Activated T-helper 1 cell treated with anti-CD3 and anti-CD28 coated beads, Interleukin-2, amount 50 U/mL, for 16 hours (primary cell): ENCODE results near the gene MYO7A.
A peak's percentile ranks its signal among the peaks of the same experiment; 100 is the strongest.

ENCODE experiments used
- DNase-seq, 2 donors: peaks; one replicate each; pipeline ENCODE4 v3.0.0-alpha.2; 2020; ENCODE audit warnings: low read depth in 1 of 2, low spot score in 1 of 2

Gene MYO7A

GRCh38 chr11:77127920-77128691 is at the start of gene MYO7A:
MYO7A (plus strand) TSS chr11:77128246; CDS start chr11:77130635, 2,389 bp downstream.
- no peak for DNase-seq

GRCh38 chr11:77079666-77080065 is 48.4 kb upstream of the MYO7A start:
- DNase-seq = no peak

DNA sequence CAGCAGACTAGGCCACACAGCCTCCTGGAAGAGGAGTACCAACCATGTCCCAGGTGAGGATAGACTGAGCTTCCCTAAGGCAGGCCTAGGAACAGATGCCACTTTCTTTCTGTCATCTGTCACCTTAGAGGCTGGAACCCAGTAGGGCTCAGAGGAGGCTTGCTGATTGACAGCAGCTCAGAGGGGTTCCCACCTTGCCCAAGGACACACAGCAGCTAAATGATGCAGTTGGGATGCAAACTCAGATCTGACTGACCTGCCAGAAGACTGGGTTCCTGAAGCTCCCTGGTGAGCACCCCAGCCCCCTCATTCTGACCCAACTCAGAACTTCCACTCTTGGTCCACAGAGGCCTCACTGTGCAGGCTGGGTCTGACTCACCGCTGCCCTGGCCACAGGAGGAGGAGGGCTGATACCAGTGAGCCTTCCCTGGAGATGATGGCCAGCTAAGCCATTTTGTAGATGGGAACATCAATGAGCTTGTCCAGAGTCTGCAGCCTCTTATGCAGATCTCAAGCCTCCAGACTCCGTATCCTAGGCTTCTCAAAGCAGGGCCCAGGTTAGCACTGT is 47.3 kb upstream of the MYO7A start:
- DNase-seq = no peak

DNA sequence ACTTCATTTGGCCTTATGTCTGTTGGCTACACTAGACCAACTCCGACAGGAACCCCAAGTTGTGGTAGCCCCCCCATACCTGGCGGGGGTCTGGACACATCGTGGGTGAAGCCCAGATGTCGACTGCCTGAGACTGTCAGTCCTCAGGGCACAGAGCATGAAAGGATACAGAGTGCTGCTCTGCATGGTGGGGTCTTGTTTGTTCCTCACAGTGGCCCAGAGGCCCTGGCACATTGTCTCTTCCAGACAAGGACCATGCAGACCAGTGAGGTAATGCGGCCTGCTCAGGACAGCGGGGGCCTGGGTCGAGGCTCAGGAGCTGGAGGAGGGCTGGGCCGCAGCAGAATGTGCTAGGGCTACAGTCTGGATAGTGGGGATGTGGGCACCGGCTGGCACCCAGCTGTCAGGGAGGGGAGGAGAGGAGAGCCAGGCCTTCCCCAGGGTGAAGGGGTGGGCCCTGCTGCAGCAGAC is 46.6 kb upstream of the MYO7A start:
- DNase-seq = no peak

- no peak for DNase-seq
Measured at GRCh38 chr11:77081976-77082836, 45.8 kb upstream of the MYO7A start.

DNA sequence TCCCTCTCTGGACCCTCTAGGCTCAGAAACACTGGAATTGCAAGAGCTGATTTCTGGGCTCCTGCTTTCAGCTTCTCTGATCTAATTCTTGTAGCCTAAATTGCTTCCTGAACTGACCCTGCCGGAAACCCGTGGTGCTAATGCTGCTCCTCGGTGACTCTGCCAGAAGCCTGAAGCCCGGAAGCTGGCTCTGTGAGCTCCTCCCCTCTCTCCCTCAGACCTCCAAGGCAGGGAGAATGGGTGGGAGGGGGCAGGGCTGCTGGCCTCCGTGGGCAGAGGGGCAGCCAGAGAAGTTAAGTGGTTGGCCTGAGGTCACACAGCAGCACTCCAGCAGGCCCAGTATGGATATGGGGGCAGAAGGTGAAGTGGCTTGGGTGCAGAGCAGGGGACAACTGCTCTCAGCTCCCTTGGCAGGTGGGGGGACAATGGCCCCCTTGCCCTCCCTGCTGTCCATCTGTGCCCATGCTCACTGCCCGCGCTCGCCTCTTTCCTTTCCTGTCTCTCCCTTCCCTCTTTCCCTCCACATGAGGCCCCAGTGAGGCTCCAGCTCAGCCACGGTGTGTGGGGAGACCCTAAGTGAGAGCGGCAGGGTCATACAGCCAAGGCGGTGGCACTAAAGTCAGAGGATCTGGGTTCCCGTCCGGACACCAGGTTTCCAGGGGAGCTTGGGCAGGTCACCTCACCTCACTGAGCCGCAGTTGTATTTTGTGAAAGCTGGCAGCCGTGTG is 45.0 kb upstream of the MYO7A start:
- DNase-seq = no peak

DNA sequence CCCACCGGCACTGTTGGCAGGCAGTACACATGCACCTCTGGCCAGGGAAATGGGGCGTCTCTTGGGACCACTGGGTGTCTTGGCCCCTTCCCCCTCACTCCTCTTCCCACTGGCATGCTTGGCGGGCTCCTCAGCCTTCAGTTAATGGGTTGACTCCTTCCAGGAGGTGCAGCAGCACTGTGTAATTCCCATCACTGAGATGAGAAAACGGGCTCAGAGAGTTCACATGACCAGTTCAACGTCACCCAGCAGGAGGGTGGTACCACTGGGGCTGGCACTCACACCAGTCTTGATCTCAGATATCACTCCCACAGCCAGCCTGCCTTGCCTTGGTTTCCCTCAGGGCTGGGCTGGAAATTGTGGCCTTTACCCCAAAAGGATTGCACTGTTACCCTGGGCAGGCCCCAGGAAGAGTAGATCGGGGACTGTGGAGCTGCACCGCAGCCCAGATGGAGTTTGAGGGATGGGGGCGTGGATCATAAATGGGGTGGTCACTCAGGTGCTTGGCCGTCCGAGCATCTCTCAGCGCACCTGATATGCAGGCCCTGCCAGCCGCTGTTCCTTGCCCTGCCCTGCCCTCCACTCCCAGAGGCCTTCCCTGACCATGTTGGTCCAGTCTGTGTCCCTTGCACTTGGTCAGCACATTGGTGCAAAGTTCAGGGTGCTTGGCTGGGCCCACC is 44.3 kb upstream of the MYO7A start:
- no peak for DNase-seq

DNA sequence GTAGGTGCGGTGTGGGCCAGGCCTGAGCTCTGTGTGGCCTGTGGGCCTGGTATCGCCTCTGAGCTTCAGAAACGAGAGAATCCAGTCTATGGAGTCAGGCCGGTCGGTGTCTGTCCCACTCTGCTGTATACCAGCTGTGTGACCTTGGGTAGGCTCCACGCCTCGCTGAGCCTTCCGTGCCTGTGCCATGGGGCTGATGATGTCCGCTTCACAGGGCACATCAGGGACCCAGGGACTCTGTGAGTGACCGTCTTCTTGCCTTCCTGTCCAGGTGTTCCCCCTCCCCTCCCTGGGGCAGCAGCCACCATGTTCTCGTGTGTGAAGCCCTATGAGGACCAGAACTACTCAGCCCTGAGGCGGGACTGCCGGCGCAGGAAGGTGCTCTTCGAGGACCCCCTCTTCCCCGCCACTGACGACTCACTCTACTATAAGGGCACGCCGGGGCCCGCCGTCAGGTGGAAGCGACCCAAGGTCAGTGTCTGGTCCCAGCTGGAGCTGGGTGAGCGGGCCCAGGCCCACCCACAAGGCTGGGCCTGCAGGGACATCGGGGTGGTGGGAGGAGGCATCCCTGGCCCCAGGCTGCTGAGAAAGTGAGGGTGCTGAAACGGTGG is 43.4 kb upstream of the MYO7A start:
- no peak for DNase-seq

DNA sequence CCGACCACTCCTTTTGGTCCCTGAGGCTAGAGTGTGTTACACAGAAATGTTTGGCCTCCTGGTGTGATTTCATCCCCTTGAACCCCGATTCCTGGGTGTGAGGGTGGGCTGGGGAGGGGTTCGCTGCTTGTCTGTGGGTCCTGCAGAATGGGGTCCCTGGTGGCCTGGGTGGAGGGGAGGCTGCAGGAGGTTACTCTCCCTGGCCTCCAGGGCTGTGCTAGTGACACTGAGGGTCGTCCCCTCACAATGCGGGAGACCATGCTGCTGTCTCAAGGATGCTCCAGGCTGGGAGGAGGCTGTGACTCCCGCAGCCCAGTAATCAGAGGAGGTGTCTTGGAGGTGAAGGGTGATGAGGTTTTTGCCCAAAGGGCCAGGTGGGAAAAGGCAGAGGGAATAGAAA is 42.4 kb upstream of the MYO7A start:
- no peak for DNase-seq

GRCh38 chr11:77086521-77087472 is 41.2 kb upstream of the MYO7A start:
- no peak for DNase-seq

DNA sequence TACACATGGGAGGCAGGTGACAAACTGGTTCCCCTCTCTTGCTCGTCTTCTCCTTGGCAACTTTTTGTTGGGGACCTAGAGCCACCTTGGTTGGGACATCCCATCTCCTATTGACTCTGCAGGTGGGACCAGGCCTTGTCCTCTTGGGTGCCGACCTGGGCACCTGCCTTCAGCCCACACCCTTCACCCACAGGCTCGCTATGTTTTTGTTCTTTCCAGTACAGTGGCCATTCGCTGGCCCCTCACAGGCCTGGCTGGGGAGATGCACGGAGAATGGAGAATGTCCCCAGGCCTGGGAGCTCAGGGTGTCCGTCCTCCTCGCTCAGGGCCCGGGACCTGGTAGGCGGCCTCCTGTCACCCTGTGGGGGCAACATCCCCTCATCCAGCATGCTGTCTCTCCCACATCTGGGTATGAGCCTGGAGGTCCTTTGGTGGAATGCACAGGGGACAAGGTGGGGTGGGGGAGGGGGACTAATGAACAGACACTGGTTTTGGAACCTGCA is 40.3 kb upstream of the MYO7A start:
- no peak for DNase-seq

DNA sequence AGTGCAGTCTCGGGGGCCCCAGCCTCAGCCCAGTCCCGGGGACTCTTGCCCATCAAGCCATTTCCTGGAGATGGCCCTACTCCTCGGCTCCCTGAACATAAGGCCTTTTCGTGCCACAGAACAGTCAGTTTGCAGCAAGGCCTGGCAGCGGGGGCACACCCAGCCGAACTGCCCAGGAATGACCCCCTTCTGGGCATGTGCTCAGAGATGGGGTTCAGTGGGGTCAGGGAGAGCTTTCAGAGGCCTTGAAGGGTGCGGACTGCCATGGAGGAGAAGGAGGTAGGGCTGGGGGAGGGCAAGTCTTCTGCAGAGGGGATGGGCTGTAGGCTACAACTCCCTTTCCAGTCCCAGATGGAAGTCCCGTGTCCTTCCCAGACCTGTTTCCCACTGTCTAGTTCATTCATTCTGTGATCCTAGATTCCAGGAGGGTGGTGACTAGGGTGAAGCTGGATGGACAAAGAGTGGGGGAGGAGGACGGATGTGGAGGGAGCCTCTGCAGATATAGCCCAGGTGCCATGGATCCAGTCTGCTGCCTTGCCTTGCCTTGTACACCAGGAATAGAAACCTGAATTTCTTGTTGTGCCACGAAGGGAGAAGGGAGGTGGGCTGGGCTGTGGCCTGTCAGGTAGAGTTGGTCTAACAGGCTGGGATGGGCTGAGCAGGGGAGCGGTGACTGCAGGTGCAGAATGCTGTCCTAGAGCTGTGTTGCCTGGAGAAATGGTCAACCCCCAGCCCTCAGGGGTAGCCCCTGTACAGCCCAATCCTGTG is 39.6 kb upstream of the MYO7A start:
- no peak for DNase-seq

- DNase-seq = no peak
Measured at GRCh38 chr11:77089004-77089545, 39.0 kb upstream of the MYO7A start.

DNA sequence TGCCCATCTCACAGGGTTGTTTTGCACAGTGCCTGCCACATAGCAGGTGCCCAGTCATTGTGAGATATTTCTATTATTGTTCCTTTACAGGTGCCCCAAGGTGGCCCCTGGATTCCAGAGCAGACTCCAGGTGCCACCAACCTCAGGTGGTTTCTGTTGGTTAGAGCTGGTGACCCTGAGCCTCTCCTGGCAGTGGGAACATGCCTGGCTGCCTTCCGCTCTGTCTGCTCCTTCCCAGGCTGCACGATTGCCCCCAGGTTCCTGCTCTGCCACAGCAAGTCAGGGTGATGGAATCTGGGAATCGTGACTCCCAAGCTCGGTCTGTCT is 38.0 kb upstream of the MYO7A start:
- no peak for DNase-seq

DNA sequence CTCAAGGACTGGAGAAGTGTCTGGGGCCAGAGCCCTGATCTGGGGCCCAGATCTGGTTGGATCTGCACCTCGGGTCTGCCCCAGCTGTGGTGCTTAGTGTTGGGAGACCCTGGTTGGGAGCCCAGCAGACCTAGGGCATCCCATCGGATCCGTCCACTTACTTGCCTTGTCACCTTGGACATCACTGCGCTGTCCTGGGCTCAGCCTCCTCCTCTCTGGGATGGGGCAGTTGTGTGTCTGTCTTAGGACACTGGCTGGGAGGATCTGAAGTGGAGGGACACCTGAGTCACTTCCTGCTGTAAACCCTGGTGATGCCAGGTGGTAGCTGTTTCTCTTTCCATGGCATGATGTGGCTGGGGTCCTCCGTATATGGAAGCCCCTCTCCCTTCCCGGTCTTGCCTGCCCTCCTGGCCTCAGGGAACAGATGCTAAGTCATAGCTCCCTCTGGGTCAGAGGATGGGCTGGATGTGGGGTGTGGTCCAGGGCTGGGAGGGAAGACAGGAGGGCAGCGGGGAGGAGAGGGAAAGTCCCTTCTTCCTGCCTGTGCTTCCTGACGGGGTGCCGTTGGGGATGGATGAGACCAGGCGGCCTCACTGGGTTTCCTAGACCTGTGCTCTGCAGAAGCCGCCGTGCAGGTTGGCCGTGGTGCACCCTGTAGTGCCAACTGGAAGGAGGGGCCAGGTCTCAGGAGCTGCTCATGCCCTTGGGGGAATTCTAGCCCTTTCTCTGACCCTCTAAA is 37.5 kb upstream of the MYO7A start:
- no peak for DNase-seq

DNA sequence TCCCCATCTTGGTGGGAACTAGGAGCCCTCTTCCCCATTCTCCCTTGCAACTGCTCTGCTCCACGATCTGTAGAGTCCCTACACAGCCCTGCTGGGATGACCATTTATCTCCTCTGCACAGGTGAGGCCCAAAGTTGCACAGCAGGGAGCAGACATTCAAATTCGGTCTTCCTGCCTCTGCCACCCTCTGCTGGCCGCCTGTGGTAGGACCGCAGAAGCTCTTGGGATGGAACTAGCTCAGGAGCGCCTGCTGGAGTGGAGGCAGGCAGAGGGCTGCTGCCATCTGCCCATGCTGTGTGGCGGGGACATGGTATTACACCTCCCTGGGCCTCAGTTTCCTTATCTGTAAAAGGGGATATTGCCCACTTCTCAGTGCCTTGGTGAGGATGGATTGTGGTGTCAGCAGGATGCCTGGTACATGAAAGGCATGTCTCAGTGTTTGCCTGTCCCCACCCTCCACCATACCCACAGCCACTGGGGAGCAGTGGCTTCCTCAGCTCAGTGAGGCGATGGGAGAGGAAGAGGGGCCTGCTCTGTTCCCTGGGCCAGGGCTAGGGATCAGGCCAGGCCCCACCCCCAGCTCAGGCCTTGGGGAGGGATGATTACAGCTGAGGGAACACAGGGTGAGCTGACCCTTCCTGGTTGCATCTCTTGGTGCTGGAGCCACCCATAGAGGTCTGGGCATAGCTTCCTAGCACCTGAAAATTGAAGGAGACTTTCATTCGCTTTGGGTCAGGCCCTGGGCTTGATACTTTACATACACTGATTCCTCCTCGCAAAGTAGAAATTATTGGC is 36.7 kb upstream of the MYO7A start:
- DNase-seq = peak; percentile 50 to 63

DNA sequence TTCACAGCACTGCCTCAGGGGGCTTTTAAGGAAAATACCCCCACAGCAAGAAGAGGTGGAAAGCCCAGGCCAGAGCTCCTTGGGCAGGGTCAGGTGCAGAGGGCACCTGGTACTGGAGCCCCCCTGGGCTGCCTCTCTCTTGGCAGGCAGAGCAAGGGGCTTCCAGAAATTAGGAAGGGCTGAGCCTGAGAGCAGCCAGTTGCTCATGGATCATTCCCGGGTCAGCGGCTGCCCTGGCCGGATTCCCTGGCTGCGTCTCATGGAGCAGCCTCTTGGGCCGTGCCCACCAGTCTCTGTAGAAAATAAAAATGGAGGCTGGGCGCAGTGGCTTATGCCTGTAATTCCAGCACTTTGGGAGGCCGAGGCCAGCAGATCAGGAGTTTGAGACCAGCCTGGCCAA is 35.7 kb upstream of the MYO7A start:
- DNase-seq = no peak
